T-helper 1 cell treated with Interleukin-12 subunit alpha and Interleukin-12 subunit beta and Interleukin-4 antibody, amounts not matched to agents 30 μg/mL and 1 μg/mL, for 36 hours (primary cell): ENCODE results near the gene NFKBIL1.

Source experiments
- H3K27ac Mint-ChIP-seq: one replicate; pipeline ENCODE4 v1.8.0; 2021; ENCODE audit warnings: mild to moderate bottlenecking, mixed read lengths
- H3K27me3 Mint-ChIP-seq: one replicate; pipeline ENCODE4 v1.8.0; 2021; ENCODE audit warnings: low read depth, mixed read lengths
- H3K36me3 Mint-ChIP-seq: one replicate; pipeline ENCODE4 v1.8.0; 2021; ENCODE audit warnings: low read depth, mixed read lengths
- H3K4me1 Mint-ChIP-seq: one replicate; pipeline ENCODE4 v1.8.0; 2021; ENCODE audit warnings: low read depth, mixed read lengths
- H3K4me3 Mint-ChIP-seq: one replicate; pipeline ENCODE4 v1.8.0; 2021; ENCODE audit warnings: mild to moderate bottlenecking, moderate library complexity, mixed read lengths
- H3K9me3 Mint-ChIP-seq: one replicate; pipeline ENCODE4 v1.8.0; 2021; ENCODE audit warnings: mixed read lengths

Gene NFKBIL1

GRCh38 chr6:31597006-31597405 is 49.6 kb downstream of the NFKBIL1 start:
- no peaks in the 10 kb centered on the region for H3K9me3 Mint-ChIP-seq
- no peak overlapping the region for H3K27ac Mint-ChIP-seq
- H3K36me3 Mint-ChIP-seq = no peaks in the 10 kb centered on the region
- H3K4me1 Mint-ChIP-seq = peaks cover 38% of the 10 kb centered on the region
- peak overlapping the region; percentile 3 for H3K4me3 Mint-ChIP-seq
- H3K27me3 Mint-ChIP-seq = no peaks in the 10 kb centered on the region

DNA sequence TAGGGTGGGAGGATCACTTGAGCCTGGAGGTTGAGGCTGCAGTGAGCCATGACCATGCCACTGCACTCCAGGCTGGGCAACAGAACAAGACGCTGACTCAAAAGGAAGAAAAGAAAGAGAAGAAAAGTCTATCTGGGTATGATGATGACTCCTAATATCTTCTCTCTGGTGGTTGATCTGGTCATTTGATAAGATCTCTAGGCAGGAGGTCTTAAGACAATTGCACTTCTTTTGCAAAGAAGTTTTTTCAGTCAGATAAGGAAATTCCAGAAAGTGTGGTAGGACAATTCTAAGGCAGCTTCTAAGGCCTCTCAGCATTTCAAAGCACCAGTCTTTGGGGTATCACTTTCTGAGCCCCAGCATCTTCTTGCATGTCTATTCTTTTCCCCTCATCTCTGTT is 59.9 kb downstream of the NFKBIL1 start:
- Mint-ChIP-seq H3K4me1 (no peaks in the 10 kb centered on the region), H3K4me3 (no peak overlapping the region), H3K9me3 (no peaks in the 10 kb centered on the region), H3K36me3 (no peaks in the 10 kb centered on the region), H3K27ac (no peak overlapping the region), H3K27me3 (peaks cover 3% of the 10 kb centered on the region)
